GM10266 (cell line): Measurements from ENCODE around the gene ATP13A4.

Source experiments
- DNase-seq: peaks from one replicate; pipeline ENCODE4 v3.0.0; 2012; ENCODE audit errors: extremely low spot score
- TF ChIP-seq, protein P1 (sequence below): IDR thresholded peaks from 2 replicates; pipeline ENCODE4 v1.5.1; 2012; ENCODE audit warnings: mild to moderate bottlenecking, low read depth; ENCODE audit not compliant: control insufficient read depth, insufficient read depth; ENCODE audit errors: missing control alignments

Gene ATP13A4

GRCh38 chr3:193509103-193509965 is 45.4 kb downstream of the ATP13A4 start:
- no peak for DNase-seq
- TF ChIP-seq, protein P1, sequence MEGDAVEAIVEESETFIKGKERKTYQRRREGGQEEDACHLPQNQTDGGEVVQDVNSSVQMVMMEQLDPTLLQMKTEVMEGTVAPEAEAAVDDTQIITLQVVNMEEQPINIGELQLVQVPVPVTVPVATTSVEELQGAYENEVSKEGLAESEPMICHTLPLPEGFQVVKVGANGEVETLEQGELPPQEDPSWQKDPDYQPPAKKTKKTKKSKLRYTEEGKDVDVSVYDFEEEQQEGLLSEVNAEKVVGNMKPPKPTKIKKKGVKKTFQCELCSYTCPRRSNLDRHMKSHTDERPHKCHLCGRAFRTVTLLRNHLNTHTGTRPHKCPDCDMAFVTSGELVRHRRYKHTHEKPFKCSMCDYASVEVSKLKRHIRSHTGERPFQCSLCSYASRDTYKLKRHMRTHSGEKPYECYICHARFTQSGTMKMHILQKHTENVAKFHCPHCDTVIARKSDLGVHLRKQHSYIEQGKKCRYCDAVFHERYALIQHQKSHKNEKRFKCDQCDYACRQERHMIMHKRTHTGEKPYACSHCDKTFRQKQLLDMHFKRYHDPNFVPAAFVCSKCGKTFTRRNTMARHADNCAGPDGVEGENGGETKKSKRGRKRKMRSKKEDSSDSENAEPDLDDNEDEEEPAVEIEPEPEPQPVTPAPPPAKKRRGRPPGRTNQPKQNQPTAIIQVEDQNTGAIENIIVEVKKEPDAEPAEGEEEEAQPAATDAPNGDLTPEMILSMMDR = no peak

DNA sequence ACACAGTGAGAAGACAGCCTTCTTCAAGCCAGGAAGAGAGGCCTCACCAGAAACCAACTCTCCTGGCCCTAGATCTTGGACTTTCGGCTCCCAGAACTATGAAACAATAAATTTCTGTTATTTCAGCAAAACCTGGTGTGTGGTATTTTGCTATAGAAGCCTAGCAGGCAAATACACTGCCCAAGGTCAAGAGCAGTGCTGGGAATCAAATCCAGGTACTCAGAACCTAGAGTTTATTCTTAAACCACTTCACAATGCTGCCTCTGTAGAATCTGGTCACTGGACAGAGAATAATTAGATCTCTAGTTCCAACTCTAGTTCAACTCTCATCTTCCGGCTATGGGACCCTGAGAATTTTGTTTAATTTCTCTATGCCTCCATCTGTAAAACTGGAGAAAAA is 46.6 kb downstream of the ATP13A4 start:
- TF ChIP-seq, protein P1 = no peak
- DNase-seq = no peak

DNA sequence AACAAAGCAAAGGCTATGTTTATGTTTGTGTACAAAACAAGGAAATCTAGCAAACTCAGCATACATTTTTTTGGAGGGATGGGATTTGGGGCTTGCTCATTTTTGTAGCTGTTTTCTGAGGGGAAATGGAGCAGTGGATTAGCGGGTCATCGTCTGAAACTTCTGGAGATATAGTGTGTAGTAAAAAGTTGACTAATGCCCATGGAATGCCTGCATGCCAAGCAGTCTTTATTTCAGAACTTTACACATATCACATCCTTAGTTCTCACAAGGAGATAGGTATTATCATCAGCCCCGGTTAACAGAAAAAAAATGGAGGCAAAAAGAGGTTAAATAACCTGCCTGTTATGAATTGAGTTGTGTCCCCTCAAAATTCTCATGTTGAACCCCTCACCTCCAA is 47.1 kb downstream of the ATP13A4 start:
- DNase-seq = no peak
- TF ChIP-seq, protein P1 = no peak

- TF ChIP-seq, protein P1 = no peak
- DNase-seq = no peak
Measured at GRCh38 chr3:193506921-193507320, 47.8 kb downstream of the ATP13A4 start.

DNA sequence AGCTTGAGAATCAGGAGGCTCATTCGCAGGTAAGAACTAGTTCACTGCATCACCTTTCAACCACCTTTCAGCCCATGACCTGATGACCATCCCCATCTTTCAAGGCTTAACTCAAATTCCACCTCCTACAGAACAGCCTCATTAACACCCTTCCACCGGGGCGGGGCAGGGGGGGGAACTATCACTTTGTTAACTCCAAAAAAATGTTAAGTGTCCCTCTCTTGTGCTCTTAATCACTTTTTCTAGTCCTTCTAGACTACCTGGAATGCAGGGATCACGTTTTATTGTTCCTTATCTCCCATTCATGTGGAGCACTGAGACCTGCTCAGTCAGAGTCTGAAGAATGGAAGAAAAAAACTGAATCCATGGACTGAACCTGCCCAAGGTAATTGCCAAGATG is 51.8 kb downstream of the ATP13A4 start:
- TF ChIP-seq, protein P1 = no peak

DNA sequence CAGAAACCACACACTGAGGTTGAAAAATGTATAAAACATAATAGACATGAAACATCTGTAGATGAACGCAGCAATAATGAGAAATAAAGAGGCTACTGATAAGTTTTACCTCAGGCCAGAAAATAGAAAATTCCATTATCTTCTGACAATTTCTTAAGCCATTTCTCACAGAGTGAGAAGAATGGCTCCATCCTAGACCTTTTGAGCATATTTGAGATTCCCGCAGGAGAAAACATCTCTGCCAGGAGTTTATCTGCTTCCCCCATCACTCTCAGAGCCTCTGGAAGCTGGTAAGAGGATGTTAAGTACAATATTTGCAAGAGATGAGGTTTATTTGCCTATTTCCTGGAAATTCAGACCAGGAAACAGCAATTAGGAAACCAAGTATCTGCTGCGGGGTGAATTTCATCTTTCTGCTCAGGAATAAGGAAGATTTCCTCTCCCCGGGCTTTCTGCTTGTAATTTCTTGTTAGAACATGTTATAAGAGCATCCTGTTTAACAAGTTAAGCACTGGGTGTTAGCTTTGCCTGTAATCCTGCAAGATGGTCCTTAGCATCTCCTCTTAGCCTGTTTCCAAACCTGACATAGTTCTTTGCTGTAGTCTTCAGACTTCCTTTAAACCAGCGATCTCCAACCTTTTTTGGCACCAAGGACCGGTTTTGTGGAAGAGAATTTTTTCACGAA is 54.8 kb downstream of the ATP13A4 start:
- TF ChIP-seq, protein P1 = no peak

More for the DNA sequence above, 51.8 kb downstream of the ATP13A4 start:
- DNase-seq = no peak

More for the DNA sequence above, 54.8 kb downstream of the ATP13A4 start:
- DNase-seq = no peak
